Measurements from ENCODE around the gene CDC34. TPM values are rescaled to one million over a fixed set of nuclear protein-coding genes. Genes with fewer than 3 reads are reported as not detected.

The CDC34 gene
- total RNA-seq, 2 experiments from 2014 or later = 36.7 to 41.5 TPM

DNA sequence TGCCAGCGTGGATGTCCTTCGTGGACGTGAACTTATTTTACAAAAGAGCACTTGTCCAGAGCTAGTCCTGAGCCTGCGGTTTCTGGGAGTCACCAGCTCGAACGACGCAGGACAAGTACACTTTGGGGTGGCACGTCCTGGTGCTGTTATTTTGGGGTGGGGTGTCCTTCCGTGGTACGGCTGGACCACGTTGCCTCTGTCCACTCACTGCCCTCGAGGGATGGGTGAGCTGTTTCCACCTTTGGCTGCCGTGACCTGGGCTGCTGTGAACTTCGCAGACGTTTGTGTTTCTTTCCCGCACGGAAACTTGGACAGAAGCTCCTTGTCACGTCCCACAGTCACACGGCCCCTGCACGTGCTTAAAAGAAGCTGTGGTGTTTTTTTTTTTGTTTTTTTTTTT, 23.3 kb downstream of the CDC34 start:
- DNase-seq (no peak), ATAC-seq (no peak)
- H3K9me3 Mint-ChIP-seq (ENCODE audit: low read depth) = no peaks in the 10 kb centered on the region
- H3K36me3 Mint-ChIP-seq (ENCODE audit: low read depth) = no peaks in the 10 kb centered on the region
- no peaks in the 10 kb centered on the region for H3K4me1 Mint-ChIP-seq
- no peak overlapping the region for H3K27ac Mint-ChIP-seq
- intact Hi-C loops (cut with DNase I, micrococcal nuclease) = no loop called here
- H3K27me3 Mint-ChIP-seq = no peaks in the 10 kb centered on the region
- POLR2A ChIA-PET = no interaction called here
- no peak overlapping the region for H3K4me3 Mint-ChIP-seq
- CTCF ChIA-PET = interaction anchor here (0.9 to 1.0 kb wide), 2 partner anchors 17 to 22 kb away, joined by 3 read pairs; no protein-coding TSS in a partner anchor

DNA sequence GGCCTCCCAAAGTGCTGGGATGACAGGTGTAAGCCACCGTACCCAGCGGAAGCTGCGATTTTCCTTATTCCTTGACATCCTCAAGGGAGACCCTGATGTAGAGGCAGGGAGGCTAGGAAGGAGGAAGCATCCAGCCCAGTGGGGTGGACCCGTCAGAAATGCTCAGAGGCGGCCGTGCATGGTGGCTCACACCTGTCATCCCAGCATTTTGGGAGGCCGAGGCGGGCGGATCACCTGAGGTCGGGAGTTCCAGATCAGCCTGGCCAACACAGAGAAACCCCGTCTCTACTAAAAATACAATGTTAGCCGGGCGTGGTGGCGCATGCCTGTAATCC, 23.9 kb downstream of the CDC34 start:
- no peaks in the 10 kb centered on the region for H3K27me3 Mint-ChIP-seq
- no peak for ATAC-seq
- no peaks in the 10 kb centered on the region for H3K4me1 Mint-ChIP-seq
- no peaks in the 10 kb centered on the region for H3K36me3 Mint-ChIP-seq (ENCODE audit: low read depth)
- ChIA-PET POLR2A (no interaction called here), CTCF (interaction anchor here (0.9 kb wide), 1 partner anchor 16 kb away, joined by 3 read pairs; no protein-coding TSS in a partner anchor)
- H3K4me3 Mint-ChIP-seq = no peak overlapping the region
- DNase-seq = no peak
- no peak overlapping the region for H3K27ac Mint-ChIP-seq
- H3K9me3 Mint-ChIP-seq (ENCODE audit: low read depth) = no peaks in the 10 kb centered on the region
- intact Hi-C loops (cut with DNase I, micrococcal nuclease) = no loop called here

DNA sequence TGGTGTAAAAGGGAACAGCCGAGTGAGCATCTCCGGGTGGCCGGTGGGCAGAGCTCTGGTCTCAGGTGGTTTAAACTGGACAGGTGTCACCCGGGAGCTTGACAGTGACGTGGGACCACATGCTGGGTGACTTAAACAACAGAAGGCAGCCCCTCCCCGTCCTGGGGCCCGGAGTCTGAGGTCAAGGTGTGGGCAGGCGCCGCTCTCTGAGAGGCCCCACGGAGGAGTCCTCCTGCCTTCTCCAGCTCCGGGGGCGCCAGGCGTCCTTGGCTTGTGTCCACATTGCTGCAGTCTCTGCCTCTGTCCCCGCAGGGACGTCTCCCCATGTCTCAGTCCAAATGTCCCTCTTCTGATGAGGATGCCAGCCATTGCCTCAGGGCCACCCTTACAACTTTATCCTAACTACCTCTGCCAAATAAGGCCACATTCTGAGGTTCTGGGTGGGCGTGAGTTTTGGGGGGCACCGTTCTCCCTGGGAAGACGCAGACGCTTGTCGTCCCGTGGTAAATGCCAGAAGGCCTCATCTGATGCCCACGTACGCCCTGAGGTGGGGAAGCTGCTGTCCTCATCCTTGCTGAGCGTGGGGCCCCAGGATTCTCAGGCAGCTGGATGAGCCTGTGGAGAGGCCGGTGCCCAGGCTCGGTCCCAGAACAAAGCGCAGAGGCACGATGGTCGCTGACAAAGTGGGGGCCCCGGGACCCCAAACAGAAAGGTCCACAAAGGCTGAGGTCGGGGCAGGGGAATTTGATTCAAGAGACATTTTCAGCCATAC, 25.2 kb downstream of the CDC34 start:
- Mint-ChIP-seq H3K36me3 (ENCODE audit: low read depth) (no peaks in the 10 kb centered on the region), H3K4me3 (no peak overlapping the region), H3K9me3 (ENCODE audit: low read depth) (no peaks in the 10 kb centered on the region), H3K27ac (no peak overlapping the region), H3K4me1 (no peaks in the 10 kb centered on the region), H3K27me3 (no peaks in the 10 kb centered on the region)
- intact Hi-C loops (cut with DNase I, micrococcal nuclease) = no loop called here
- ChIA-PET CTCF (no interaction called here), POLR2A (no interaction called here)
- DNase-seq = no peak
- no peak for ATAC-seq

DNA sequence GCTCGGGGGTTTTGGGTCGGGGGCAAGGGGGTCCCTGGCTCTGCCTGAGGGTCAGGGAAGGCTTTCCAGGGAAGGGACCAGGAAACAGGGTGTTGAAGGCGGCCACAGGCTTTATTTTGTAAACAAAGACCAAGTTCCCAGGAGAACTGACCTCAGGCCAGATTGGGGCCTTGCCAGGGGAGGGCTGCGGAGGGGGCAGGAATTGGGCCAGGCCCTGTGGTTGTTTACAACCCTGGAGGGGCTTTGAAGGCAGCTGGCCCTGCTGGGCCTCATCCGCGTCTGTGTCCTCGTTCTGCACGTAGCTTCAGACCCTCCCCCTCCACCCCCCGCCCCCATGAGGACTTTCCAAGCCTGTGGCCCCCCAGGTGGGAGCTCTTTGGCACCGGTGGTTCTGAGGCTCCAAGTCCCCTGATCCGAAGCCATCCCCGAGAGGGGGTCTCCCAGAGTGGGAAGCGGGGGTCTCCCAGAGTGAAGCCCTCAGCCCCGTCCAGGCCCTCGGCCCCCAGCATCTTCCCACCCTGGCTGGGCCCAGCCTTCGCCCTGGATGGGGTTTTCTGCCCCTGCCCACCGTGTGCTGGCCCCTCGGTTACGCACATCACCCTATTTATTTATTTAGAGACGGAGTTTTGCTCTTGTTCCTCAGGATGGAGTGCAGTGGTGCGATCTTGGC, 27.3 kb downstream of the CDC34 start:
- Mint-ChIP-seq H3K4me1 (no peaks in the 10 kb centered on the region), H3K4me3 (no peak overlapping the region), H3K9me3 (ENCODE audit: low read depth) (no peaks in the 10 kb centered on the region), H3K36me3 (ENCODE audit: low read depth) (no peaks in the 10 kb centered on the region), H3K27ac (no peak overlapping the region), H3K27me3 (no peaks in the 10 kb centered on the region)
- no peak for DNase-seq
- ATAC-seq = no peak
- CTCF ChIA-PET = no interaction called here
- POLR2A ChIA-PET = no interaction called here
- intact Hi-C loops (cut with DNase I, micrococcal nuclease) = no loop called here

DNA sequence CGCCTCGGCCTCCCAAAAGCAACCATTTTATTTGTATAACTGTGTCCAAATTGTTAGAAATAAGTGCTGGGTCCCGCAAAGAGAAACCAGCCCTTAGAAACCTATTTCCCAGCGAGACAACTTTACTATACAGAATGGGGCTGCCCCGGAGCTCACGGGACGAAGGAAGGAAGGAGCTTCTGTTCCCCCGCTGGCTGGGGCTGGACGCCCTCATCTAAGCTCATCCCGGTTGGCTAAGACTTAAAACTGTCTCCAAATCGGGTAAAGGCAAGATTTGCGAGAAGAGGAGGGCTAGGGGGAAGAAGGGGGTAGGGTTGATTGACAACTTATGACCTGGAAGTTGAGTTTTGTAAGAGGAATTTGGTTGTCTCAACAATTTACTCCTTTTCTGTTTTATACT, 28.6 kb downstream of the CDC34 start:
- no peak overlapping the region for H3K27ac Mint-ChIP-seq
- no peaks in the 10 kb centered on the region for H3K4me1 Mint-ChIP-seq
- ATAC-seq (no peak), DNase-seq (no peak)
- no peaks in the 10 kb centered on the region for H3K36me3 Mint-ChIP-seq (ENCODE audit: low read depth)
- no peak overlapping the region for H3K4me3 Mint-ChIP-seq
- no peaks in the 10 kb centered on the region for H3K27me3 Mint-ChIP-seq
- POLR2A ChIA-PET = no interaction called here
- intact Hi-C loops (cut with DNase I, micrococcal nuclease) = no loop called here
- CTCF ChIA-PET = interaction anchor here (0.8 kb wide), 1 partner anchor 110 kb away, joined by 3 read pairs; no protein-coding TSS in a partner anchor
- H3K9me3 Mint-ChIP-seq (ENCODE audit: low read depth) = no peaks in the 10 kb centered on the region

DNA sequence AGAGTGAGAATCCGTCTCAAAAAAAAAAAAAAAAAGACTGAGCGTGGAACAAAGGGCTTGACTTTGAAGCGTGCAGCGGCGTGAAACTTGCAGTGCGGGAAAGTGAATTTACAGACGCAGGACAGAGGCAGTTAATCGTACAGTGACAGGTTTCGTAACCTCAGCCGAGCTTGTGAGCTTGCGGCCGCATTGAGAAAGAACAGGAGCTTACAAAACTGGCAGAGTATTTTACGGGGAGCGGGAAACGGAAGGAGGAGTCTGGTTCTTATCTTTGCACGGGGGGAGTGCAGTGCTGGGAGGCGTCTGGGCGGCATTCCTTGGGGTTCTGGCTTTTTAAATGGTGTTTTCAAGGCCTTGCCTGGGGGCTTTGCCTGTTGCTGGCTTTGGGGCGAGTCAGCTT, 34.8 kb downstream of the CDC34 start:
- H3K4me3 Mint-ChIP-seq = no peak overlapping the region
- no peaks in the 10 kb centered on the region for H3K27me3 Mint-ChIP-seq
- no peak for ATAC-seq
- no peaks in the 10 kb centered on the region for H3K9me3 Mint-ChIP-seq (ENCODE audit: low read depth)
- H3K27ac Mint-ChIP-seq = no peak overlapping the region
- ChIA-PET POLR2A (no interaction called here), CTCF (no interaction called here)
- peaks cover 3% of the 10 kb centered on the region for H3K36me3 Mint-ChIP-seq (ENCODE audit: low read depth)
- intact Hi-C loops (cut with DNase I, micrococcal nuclease) = no loop called here
- no peak for DNase-seq
- H3K4me1 Mint-ChIP-seq = peaks cover 9% of the 10 kb centered on the region

DNA sequence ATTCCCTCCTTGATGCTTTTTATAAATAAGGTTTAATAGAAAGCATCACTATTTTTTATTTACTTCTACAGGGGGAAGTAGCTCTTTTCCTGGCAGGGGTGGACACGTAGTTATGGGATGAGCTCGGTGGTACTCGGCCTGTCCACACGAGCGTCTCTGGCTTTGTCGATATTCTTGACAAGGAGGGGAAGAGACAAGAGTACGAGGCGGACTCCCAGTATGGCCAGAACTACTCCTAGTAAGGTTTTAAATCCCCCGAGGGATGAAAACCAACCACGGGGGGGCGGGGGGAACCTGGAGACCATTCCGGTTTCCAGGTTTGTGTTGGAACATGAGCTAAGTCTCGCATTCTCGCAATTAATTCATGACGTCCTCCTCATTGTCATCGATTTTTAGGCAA, 35.3 kb downstream of the CDC34 start:
- ChIA-PET POLR2A (no interaction called here), CTCF (no interaction called here)
- Mint-ChIP-seq H3K27me3 (no peaks in the 10 kb centered on the region), H3K27ac (no peak overlapping the region), H3K9me3 (ENCODE audit: low read depth) (no peaks in the 10 kb centered on the region), H3K4me3 (no peak overlapping the region), H3K36me3 (ENCODE audit: low read depth) (peaks cover 3% of the 10 kb centered on the region), H3K4me1 (peaks cover 11% of the 10 kb centered on the region)
- DNase-seq (no peak), ATAC-seq (no peak)
- intact Hi-C loops (cut with DNase I, micrococcal nuclease) = no loop called here

DNA sequence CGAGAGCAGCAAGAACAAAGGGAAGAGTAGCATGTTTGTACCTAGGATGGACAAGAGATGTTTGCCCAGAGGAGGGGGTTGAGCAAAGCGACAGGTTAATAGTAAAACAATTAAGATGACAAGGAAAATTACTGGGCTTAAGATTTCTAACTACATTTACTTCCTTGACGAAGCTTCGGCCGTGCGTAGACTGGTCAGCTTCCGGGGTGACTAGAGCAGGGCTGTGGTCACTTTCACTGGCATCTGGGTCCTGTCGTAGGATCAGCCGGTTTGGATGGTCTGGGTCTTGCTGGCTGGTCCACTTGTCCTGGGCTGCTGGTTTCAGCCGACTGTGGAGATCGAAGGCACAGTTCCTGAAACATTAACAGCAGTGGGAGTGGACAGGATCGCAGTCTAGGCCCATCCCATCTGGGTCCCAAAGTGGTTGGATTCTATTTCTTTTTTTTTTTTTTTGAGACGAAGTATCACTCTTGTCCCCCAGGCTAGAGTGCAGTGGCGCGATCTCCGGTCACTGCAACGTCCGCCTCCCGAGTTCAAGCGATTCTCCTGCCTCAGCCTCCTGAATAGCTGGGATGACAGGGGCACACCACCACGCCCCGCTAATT, 35.8 kb downstream of the CDC34 start:
- DNase-seq = no peak
- Mint-ChIP-seq H3K27me3 (no peaks in the 10 kb centered on the region), H3K9me3 (ENCODE audit: low read depth) (no peaks in the 10 kb centered on the region), H3K4me3 (no peak overlapping the region), H3K36me3 (ENCODE audit: low read depth) (peaks cover 3% of the 10 kb centered on the region), H3K27ac (no peak overlapping the region), H3K4me1 (peaks cover 11% of the 10 kb centered on the region)
- no peak for ATAC-seq
- ChIA-PET POLR2A (no interaction called here), CTCF (interaction anchor here (0.9 kb wide), 1 partner anchor 15 kb away, joined by 3 read pairs; no protein-coding TSS in a partner anchor)
- intact Hi-C loops (cut with DNase I, micrococcal nuclease) = no loop called here

DNA sequence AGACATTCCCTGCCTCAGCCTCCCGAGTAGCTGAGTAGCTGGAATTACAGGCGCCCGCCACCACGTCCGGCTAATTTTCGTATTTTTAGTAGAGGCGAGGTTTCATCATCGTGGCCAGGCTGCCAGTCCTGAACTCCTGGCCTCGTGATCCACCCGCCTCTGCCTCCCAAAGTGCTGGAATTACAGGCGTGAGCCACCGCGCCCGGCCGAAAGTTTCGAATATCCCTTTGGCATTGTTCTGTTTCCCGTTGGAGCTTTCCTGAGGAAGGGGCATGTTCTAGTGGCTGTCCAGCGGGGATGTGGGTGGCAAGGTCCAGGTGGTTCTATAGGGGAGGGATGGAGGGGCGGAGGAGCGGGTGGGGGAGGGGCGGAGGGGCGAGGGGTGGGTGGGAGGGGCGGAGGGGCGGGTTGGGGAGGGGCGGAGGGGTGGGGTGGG, 38.7 kb downstream of the CDC34 start:
- intact Hi-C loops (cut with DNase I, micrococcal nuclease) = loop anchor here in 1 of 2 experiments (5.0 kb wide), 1 partner anchor 92 kb away; the partner anchor contains the start of gene RNF126
- Mint-ChIP-seq H3K4me1 (peaks cover 25% of the 10 kb centered on the region), H3K9me3 (ENCODE audit: low read depth) (no peaks in the 10 kb centered on the region), H3K4me3 (no peak overlapping the region), H3K27ac (peak overlapping the region; percentile 77), H3K27me3 (no peaks in the 10 kb centered on the region), H3K36me3 (ENCODE audit: low read depth) (peaks cover 6% of the 10 kb centered on the region)
- ATAC-seq (no peak), DNase-seq (no peak)
- ChIA-PET CTCF (interaction anchor here (0.7 to 1.1 kb wide), 3 partner anchors 9 to 59 kb away, joined by 3 to 4 read pairs (median 3); no protein-coding TSS in a partner anchor), POLR2A (interaction anchor here (0.6 kb wide), 1 partner anchor 38 kb away, joined by 3 read pairs; the partner anchor contains the start of gene CDC34)

DNA sequence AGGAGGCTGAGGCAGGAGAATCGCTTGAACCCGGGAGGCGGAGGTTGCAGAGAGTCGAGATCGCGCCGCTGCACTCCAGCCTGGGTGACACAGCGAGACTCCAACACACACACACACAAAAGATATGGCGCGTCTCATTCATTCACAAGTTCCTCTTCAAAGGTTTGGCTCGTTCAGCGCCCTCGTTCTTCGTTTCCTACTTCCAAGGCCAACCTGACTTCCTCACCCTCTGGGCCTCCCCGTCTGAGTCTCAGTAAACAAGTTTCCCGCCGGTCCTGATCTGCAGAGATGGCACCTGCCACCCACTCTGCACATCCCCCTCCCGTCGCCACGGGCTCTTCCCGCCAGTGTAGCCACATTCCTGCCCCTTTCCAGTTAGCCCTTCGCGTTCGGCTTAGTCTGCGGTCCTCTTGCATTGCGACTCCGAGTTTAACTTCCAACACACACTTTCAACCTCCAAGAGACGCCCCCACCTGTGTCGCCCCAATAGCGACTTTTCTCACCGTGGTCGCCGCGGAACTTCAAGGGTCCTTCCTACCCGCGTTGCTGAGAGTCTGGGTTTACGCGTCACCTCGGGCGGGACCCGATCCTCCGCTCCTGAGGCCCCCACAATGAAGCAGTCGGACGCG, 39.5 kb downstream of the CDC34 start:
- H3K4me3 Mint-ChIP-seq = peak overlapping the region; percentile 90
- H3K36me3 Mint-ChIP-seq (ENCODE audit: low read depth) = peaks cover 6% of the 10 kb centered on the region
- ChIA-PET POLR2A (interaction anchor here (0.6 kb wide), 1 partner anchor 39 kb away, joined by 3 read pairs; the partner anchor contains the start of gene CDC34), CTCF (interaction anchor here (0.9 to 1.3 kb wide), 4 partner anchors 10 to 61 kb away, joined by 3 to 7 read pairs (median 6); partner anchors contain the start of gene CDC34)
- intact Hi-C loops (cut with DNase I, micrococcal nuclease) = loop anchor here in 1 of 2 experiments (1.0 to 5.0 kb wide), 2 partner anchors 62 to 91 kb away; partner anchors contain the start of genes POLRMT and RNF126
- H3K27ac Mint-ChIP-seq = peak overlapping the region; percentile 95
- H3K27me3 Mint-ChIP-seq = no peaks in the 10 kb centered on the region
- peak; percentile 31 for ATAC-seq
- H3K4me1 Mint-ChIP-seq = peaks cover 29% of the 10 kb centered on the region
- peak; percentile 74 for DNase-seq
- H3K9me3 Mint-ChIP-seq (ENCODE audit: low read depth) = no peaks in the 10 kb centered on the region

DNA sequence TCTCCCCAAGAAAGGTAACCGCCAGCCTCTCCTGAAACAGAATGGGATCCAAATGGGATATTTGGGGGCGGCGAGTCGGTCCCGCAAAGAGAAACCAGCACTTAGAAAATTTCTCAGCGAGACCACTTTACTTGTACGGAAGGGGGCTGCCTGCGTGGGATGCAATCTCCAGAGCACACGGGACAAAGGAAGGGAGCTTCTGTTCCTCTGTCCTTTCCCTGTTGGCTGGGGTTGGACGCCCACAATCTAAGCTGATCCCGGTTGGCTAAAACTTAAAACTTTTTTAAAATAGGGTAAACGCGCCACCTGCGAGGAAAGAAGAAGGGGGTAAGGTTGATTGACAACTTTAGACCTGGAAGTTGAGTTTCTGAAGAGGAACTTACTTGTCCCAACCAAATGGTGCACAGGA, 40.0 kb downstream of the CDC34 start:
- intact Hi-C loops (cut with DNase I, micrococcal nuclease) = loop anchor here in 1 of 2 experiments (1.0 to 5.0 kb wide), 2 partner anchors 62 to 91 kb away; partner anchors contain the start of genes POLRMT and RNF126
- H3K4me1 Mint-ChIP-seq = peaks cover 33% of the 10 kb centered on the region
- H3K36me3 Mint-ChIP-seq (ENCODE audit: low read depth) = peaks cover 6% of the 10 kb centered on the region
- H3K9me3 Mint-ChIP-seq (ENCODE audit: low read depth) = no peaks in the 10 kb centered on the region
- H3K27ac Mint-ChIP-seq = peak overlapping the region; percentile 95
- H3K27me3 Mint-ChIP-seq = no peaks in the 10 kb centered on the region
- peak overlapping the region; percentile 90 for H3K4me3 Mint-ChIP-seq
- DNase-seq = peak; percentile 46
- ChIA-PET CTCF (interaction anchor here (0.9 to 1.3 kb wide), 3 partner anchors 16 to 61 kb away, joined by 3 to 7 read pairs (median 7); partner anchors contain the start of gene CDC34), POLR2A (interaction anchor here (1.0 kb wide), 1 partner anchor 61 kb away, joined by 3 read pairs; no protein-coding TSS in a partner anchor)
- ATAC-seq = no peak
